NCI-H82 treated with DMSO at 0.1 percent for 48 hours (cell line): ENCODE measurements around the gene HINT2.
A peak's percentile ranks its signal among the peaks of the same experiment; 100 is the strongest.

Source experiments
- DNase-seq: peaks from one replicate; lab custom pipeline; 2025; ENCODE audit not compliant: unreplicated experiment; lab: John Stamatoyannopoulos, UW

The HINT2 gene

GRCh38 chr9:35812025-35812602 is 2.7 kb downstream of the HINT2 start, which contains the start of gene SPAG8:
SPAG8 (minus strand) TSS chr9:35812262; CDS start chr9:35812147, 115 bp downstream.
- DNase-seq = peak; percentile 75

GRCh38 chr9:35811381-35812024 is 3.3 kb downstream of the HINT2 start:
- no peak for DNase-seq

- no peak for DNase-seq
These were observed 4.7 kb downstream of the HINT2 start for GRCh38 chr9:35810122-35810521.

GRCh38 chr9:35808433-35808832 is 6.4 kb downstream of the HINT2 start:
- no peak for DNase-seq

- no peak for DNase-seq
These were observed 8.7 kb downstream of the HINT2 start for GRCh38 chr9:35806101-35806500.

- no peak for DNase-seq
These were observed 13.3 kb downstream of the HINT2 start for GRCh38 chr9:35801328-35802128.

- no peak for DNase-seq
These were observed 14.3 kb downstream of the HINT2 start for GRCh38 chr9:35800530-35800929.

GRCh38 chr9:35798658-35799374 is 16.0 kb downstream of the HINT2 start:
- DNase-seq = no peak

GRCh38 chr9:35797311-35798109 is 17.3 kb downstream of the HINT2 start:
- no peak for DNase-seq

GRCh38 chr9:35795695-35796094 is 19.1 kb downstream of the HINT2 start:
- DNase-seq = no peak

- DNase-seq = peak; percentile 32
These were observed 21.4 kb downstream of the HINT2 start for GRCh38 chr9:35793461-35793860.

GRCh38 chr9:35792826-35793225 is 22.0 kb downstream of the HINT2 start:
- DNase-seq = no peak

GRCh38 chr9:35792024-35792813 is 22.6 kb downstream of the HINT2 start:
- no peak for DNase-seq

- no peak for DNase-seq
These were observed 23.4 kb downstream of the HINT2 start, which contains the start of gene NPR2 for GRCh38 chr9:35791297-35791921. NPR2 (plus strand) TSS chr9:35791591; CDS start chr9:35792409, 818 bp downstream.

GRCh38 chr9:35790385-35791296 is 24.2 kb downstream of the HINT2 start:
- DNase-seq = peak; percentile 82

GRCh38 chr9:35790025-35790384 is 24.8 kb downstream of the HINT2 start:
- DNase-seq = no peak

- DNase-seq = no peak
These were observed 25.3 kb downstream of the HINT2 start for GRCh38 chr9:35789541-35789940.

GRCh38 chr9:35783418-35783817 is 31.4 kb downstream of the HINT2 start:
- no peak for DNase-seq
